ENCODE measurements around the gene ADK.
"Not testable (repeated sequence)": the region's sequence is repeated elsewhere in the genome, so short reads cannot be mapped to it uniquely, and the experiment has no call there.

The ADK gene

GRCh38 chr10:74306227-74306982, 155.4 kb downstream of the ADK start:
- no peak for DNase-seq

- no peak for DNase-seq
Measured at GRCh38 chr10:74307061-74307651, 156.1 kb downstream of the ADK start.

- DNase-seq = no peak
Measured at GRCh38 chr10:74310652-74311257, 159.7 kb downstream of the ADK start.

GRCh38 chr10:74314166-74314565, 163.1 kb downstream of the ADK start:
- no peak for DNase-seq

GRCh38 chr10:74320026-74320425, 169.0 kb downstream of the ADK start:
- DNase-seq = no peak

- no peak for DNase-seq
Measured at GRCh38 chr10:74320717-74321116, 169.7 kb downstream of the ADK start.

- no peak for DNase-seq
Measured at GRCh38 chr10:74322141-74322540, 171.1 kb downstream of the ADK start.

GRCh38 chr10:74322565-74322964, 171.5 kb downstream of the ADK start:
- DNase-seq = no peak

GRCh38 chr10:74328388-74328787, 177.4 kb downstream of the ADK start:
- no peak for DNase-seq

- no peak for DNase-seq
Measured at GRCh38 chr10:74329873-74330272, 178.9 kb downstream of the ADK start.

- DNase-seq = no peak
Measured at GRCh38 chr10:74330646-74331045, 179.6 kb downstream of the ADK start.

GRCh38 chr10:74332398-74332797, 181.4 kb downstream of the ADK start:
- no peak for DNase-seq

- DNase-seq = no peak
Measured at GRCh38 chr10:74333174-74333573, 182.2 kb downstream of the ADK start.

GRCh38 chr10:74334221-74334620, 183.2 kb downstream of the ADK start:
- no peak for DNase-seq

- no peak for DNase-seq
Measured at GRCh38 chr10:74335501-74335900, 184.5 kb downstream of the ADK start.

GRCh38 chr10:74337330-74338016, 186.5 kb downstream of the ADK start:
- no peak for DNase-seq

GRCh38 chr10:74342991-74343390, 192.0 kb downstream of the ADK start:
- no peak for DNase-seq

- no peak for DNase-seq
Measured at GRCh38 chr10:74343804-74344203, 192.8 kb downstream of the ADK start.

- DNase-seq = no peak
Measured at GRCh38 chr10:74344306-74344705, 193.3 kb downstream of the ADK start.

- no peak for DNase-seq
Measured at GRCh38 chr10:74347522-74347921, 196.5 kb downstream of the ADK start.

- DNase-seq = not testable (repeated sequence)
Measured at GRCh38 chr10:74353021-74353420, 202.0 kb downstream of the ADK start.

- DNase-seq = no peak
Measured at GRCh38 chr10:74361678-74362077, 210.7 kb downstream of the ADK start.

GRCh38 chr10:74363727-74364126, 212.7 kb downstream of the ADK start:
- no peak for DNase-seq

- DNase-seq = no peak
Measured at GRCh38 chr10:74365109-74365508, 214.1 kb downstream of the ADK start.
